Retinal pigment epithelial cell (primary cell): ENCODE data around the gene BCAS1.

Experiments used
- DNase-seq: peaks from one replicate; pipeline ENCODE4 v3.0.0-alpha.2; 2010; ENCODE audit warnings: low read depth
- H3K4me3 ChIP-seq: 2 replicates; pipeline ENCODE4 v1.5.1; 2011; ENCODE audit warnings: mild to moderate bottlenecking, low read length, control low read depth, moderate library complexity
- CTCF ChIP-seq: conservative IDR thresholded peaks from 2 replicates; pipeline ENCODE4 v1.5.1; 2011; ENCODE audit warnings: low read depth, low read length, control low read depth, inconsistent platforms

Gene BCAS1

GRCh38 chr20:53907968-53908751, 162.2 kb downstream of the BCAS1 start:
- no peak for DNase-seq
- no peak for TF ChIP-seq CTCF
- H3K4me3 ChIP-seq: no peak overlapping the region

GRCh38 chr20:53905820-53906191, 164.6 kb downstream of the BCAS1 start:
- no peak for DNase-seq
- TF ChIP-seq CTCF: no peak
- no peak overlapping the region for H3K4me3 ChIP-seq

DNA sequence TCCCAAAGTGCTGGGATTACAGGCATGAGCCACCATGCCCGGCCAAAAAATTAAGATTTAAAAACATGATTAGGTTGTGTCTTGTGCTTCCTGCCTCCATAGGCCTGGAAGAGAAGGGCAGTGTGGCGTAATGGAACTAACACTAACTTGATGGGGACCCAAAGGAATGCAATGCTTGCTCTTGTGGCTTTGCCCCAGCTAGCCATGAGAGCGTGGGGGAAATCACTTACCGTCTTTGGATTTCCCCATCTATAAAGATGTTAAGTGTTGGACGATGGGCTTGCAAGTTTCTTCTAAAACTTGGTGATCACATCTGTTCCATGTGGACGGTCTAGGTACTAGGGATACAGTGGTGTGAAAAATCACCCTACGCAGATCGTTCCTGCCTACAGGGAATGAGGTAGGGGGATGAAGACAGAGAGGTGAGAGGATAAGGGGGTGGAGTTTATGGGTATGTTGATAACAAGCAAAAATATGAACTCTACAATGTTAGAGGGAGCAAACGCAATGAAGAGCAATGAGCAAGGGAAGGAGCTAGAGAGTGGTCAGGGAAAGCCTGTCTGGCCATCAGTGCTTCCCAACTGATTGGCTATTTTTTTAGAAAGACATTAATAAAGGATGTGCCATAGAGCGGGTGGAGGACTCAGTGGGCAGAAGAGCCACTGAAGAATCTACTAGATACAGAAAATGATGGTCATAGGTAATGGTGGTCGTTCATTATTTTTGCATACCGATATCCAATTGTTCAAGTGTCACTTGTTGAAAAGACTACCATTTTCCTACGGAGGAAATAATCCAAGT, 165.2 kb downstream of the BCAS1 start:
- no peak overlapping the region for H3K4me3 ChIP-seq
- DNase-seq: no peak
- TF ChIP-seq CTCF: no peak

GRCh38 chr20:53904261-53904660, 166.1 kb downstream of the BCAS1 start:
- no peak for DNase-seq
- H3K4me3 ChIP-seq: no peak overlapping the region
- TF ChIP-seq CTCF: no peak

DNA sequence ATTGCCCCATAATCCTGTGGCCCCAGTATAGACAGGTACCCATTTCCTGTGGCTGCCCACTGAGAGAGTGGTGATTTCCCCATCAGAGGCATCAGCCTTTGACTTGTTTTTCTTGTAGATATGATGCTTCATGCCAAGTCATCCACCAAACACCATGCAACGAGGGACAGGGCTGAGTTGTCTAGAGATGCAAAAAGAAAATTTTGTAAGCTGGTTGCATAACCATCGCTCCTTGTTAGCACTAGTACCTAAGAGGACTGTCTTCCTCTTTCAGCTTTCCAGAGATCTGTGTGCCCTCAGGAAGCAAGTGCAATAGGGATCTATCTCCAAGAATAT, 166.8 kb downstream of the BCAS1 start:
- no peak for DNase-seq
- no peak overlapping the region for H3K4me3 ChIP-seq
- TF ChIP-seq CTCF: no peak

DNA sequence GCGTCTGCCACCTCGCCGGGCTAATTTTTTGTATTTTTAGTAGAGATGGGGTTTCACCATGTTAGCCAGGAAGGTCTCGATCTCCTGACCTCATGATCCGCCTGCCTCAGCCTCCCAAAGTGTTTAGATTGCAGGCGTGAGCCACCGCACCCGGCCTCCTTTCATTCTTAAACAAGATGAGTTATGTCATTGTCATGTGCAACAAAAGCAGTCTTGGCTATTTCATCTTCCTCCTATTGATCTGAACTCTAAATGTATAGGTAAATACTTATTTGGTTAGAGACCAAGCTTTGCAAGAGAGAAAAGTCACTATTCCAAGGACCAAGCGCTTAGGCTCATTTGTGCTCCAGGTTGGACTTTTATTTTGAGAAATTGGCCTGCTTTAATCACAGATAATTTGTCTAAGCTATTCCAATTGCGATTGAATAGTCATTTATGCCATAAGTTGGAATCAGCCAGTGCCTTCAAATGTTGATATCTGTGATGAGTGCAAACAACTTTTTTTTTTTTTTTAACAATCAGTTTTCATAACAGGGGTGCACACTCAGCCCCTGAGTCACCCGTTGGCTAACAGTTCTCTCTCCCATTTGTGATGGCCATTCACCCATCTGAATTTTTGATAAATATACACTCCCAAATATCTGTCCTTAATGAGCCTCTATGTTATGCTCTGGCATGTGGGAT, 167.3 kb downstream of the BCAS1 start:
- H3K4me3 ChIP-seq: no peak overlapping the region
- no peak for TF ChIP-seq CTCF
- DNase-seq: no peak
